Uterus (tissue), 4 donors: Measurements from ENCODE around the gene INPP4A. TPM values are rescaled to one million over a fixed set of nuclear protein-coding genes. Genes with fewer than 3 reads are reported as not detected.
A peak's percentile ranks its signal among the peaks of the same experiment; 100 is the strongest.
"Not testable (repeated sequence)": the region's sequence is repeated elsewhere in the genome, so short reads cannot be mapped to it uniquely, and the experiment has no call there.

ENCODE experiments used
- DNase-seq, 2 donors: peaks; one replicate each; pipeline ENCODE4 v3.0.0-alpha.2; 2019 to 2020
- H3K27ac ChIP-seq, 2 donors: fragments of 200-600 bp; sonication (generic); 1 replicate in 1 of 2; 2 replicates in 1 of 2; pipeline ENCODE4 v1.5.1; 2016 to 2018
- H3K27me3 ChIP-seq, 2 donors: fragments of 200-600 bp; sonication (generic); one replicate each; pipeline ENCODE4 v1.5.1; 2018 to 2019; ENCODE audit warnings: control low read depth in 1 of 2
- H3K36me3 ChIP-seq, 2 donors: fragments of 200-600 bp; sonication (generic); one replicate each; pipeline ENCODE4 v1.5.1; 2019; ENCODE audit warnings: control low read depth in 1 of 2
- H3K4me1 ChIP-seq, 2 donors: fragments of 200-600 bp; sonication (generic); one replicate each; pipeline ENCODE4 v1.5.1; 2018 to 2019; ENCODE audit warnings: control low read depth in 1 of 2
- H3K4me3 ChIP-seq, 2 donors: fragments of 200-600 bp; sonication (generic); 1 replicate in 1 of 2; 2 replicates in 1 of 2; pipeline ENCODE4 v1.5.1; 2018 to 2019; ENCODE audit warnings: mild to moderate bottlenecking in 1 of 2
- H3K9me3 ChIP-seq, 2 donors: fragments of 200-600 bp; sonication (generic); one replicate each; pipeline ENCODE4 v1.5.1; 2019; ENCODE audit warnings: control low read depth in 1 of 2
- POLR2A ChIP-seq, 2 donors: fragments of 450-650 bp; IDR thresholded peaks; one replicate each; pipeline ENCODE4 v1.6.1; 2016; ENCODE audit warnings: antibody characterized with exemption in 2 of 2, mild to moderate bottlenecking in 1 of 2, moderate library complexity in 1 of 2
- intact Hi-C: fragments of 100-400 bp; cut with DNase I; formaldehyde crosslinking; loops from one replicate; pipeline ENCODE4 v1.15.1; 2023; ENCODE audit warnings: low total_unique reads
- total RNA-seq, 4 donors: library from RNA; depleted of rRNA in 3 of 4; stranded (reverse); fragments of >200 nt in 3 of 4; gene quantifications; one replicate each; pipeline versions ENCODE4 v1.1.0 to v1.2.4, GENCODE V29; 2014 to 2023
- TF ChIP-seq, protein P1 (sequence below), 4 experiments: fragments of 200-600 bp in 2 of 4; fragments of 450-650 bp in 2 of 4; sonication (generic) in 2 of 4; IDR thresholded peaks; one replicate each; pipeline ENCODE4 v1.5.1; 2016 to 2019; ENCODE audit warnings: antibody characterized with exemption in 4 of 4, mild to moderate bottlenecking in 2 of 4, moderate library complexity in 1 of 4
- donor health status: DM: yes; HTN: yes; CAD: no.

INPP4A gene
- total RNA-seq, 4 donors from 2014 or later: 8.7 to 40.2 (median 35.2) TPM

DNA sequence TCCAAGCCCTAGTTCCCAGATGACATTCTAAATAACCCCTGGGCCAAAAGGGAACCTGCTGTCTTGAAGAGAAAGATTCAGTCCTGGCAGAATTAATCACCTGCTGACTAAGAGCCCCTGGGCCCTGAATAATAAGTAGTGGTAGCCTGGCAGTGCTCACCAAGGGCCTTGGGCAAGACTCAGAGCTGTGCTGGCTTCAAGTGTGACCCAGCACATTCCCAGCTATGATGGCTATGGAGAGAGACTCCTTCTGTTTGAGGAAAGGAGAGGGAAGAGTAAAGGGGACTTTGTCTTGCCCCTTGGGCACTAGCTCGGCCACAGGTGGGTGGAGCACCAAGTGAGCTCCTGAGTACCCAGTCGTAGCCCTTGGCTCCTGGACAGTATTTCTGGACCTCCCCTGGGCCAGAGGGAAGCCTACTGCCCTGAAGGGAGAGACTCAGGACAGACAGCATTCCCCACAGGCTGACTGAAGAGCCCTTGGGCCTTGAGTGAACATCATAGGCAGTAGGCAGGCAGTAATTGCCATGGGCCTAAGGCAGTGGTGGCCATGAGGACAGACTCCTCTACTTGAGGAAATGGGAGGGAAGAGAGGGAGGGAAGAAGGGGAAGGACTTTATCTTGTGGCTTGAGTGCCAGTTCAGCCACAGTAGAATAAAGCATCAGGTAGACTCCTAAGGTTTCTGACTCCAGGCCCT lies 40.0 kb upstream of the INPP4A start:
- intact Hi-C loops: no loop called here
- H3K4me3 ChIP-seq: no peak overlapping the region
- H3K27me3 ChIP-seq: no peaks in the 10 kb centered on the region
- H3K36me3 ChIP-seq: no peaks in the 10 kb centered on the region
- no peaks in the 10 kb centered on the region for H3K4me1 ChIP-seq
- H3K27ac ChIP-seq: no peak overlapping the region
- no peaks in the 10 kb centered on the region for H3K9me3 ChIP-seq
- DNase-seq: no peak
- TF ChIP-seq, protein P1, sequence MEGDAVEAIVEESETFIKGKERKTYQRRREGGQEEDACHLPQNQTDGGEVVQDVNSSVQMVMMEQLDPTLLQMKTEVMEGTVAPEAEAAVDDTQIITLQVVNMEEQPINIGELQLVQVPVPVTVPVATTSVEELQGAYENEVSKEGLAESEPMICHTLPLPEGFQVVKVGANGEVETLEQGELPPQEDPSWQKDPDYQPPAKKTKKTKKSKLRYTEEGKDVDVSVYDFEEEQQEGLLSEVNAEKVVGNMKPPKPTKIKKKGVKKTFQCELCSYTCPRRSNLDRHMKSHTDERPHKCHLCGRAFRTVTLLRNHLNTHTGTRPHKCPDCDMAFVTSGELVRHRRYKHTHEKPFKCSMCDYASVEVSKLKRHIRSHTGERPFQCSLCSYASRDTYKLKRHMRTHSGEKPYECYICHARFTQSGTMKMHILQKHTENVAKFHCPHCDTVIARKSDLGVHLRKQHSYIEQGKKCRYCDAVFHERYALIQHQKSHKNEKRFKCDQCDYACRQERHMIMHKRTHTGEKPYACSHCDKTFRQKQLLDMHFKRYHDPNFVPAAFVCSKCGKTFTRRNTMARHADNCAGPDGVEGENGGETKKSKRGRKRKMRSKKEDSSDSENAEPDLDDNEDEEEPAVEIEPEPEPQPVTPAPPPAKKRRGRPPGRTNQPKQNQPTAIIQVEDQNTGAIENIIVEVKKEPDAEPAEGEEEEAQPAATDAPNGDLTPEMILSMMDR (IDR thresholded peaks at IDR 0.05): no peak
- no peak for TF ChIP-seq POLR2A (IDR thresholded peaks at IDR 0.05)

DNA sequence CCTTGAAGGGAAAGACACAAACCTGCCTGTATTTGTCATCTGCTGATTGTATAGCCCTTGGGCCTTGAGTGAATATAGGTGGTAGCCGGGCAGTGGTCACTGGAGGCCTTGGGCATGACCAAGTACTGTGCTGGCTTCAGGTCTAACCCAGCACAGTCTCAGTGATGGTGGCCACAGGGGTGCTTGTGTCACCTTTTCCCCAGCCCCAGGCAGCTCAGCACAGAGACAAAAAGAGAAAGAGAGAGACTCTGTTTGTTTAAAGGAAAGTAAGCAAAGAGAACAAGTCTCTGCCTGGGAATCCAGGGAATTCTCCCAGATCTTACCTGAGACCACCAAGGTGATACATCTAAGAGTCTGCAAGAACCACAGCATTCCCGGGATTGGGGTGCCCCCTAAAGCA lies 39.4 kb upstream of the INPP4A start:
- no peak for TF ChIP-seq POLR2A (IDR thresholded peaks at IDR 0.05)
- H3K4me3 ChIP-seq: no peak overlapping the region
- no peak for DNase-seq
- no peaks in the 10 kb centered on the region for H3K36me3 ChIP-seq
- H3K27me3 ChIP-seq: no peaks in the 10 kb centered on the region
- intact Hi-C loops: no loop called here
- no peaks in the 10 kb centered on the region for H3K4me1 ChIP-seq
- H3K9me3 ChIP-seq: no peaks in the 10 kb centered on the region
- no peak overlapping the region for H3K27ac ChIP-seq

- Histone ChIP-seq H3K4me1 (no peaks in the 10 kb centered on the region), H3K27me3 (no peaks in the 10 kb centered on the region), H3K36me3 (no peaks in the 10 kb centered on the region), H3K27ac (no peak overlapping the region), H3K4me3 (no peak overlapping the region), H3K9me3 (no peaks in the 10 kb centered on the region)
- TF ChIP-seq POLR2A (IDR thresholded peaks at IDR 0.05): no peak
- TF ChIP-seq, protein P1 (IDR thresholded peaks at IDR 0.05): no peak
- intact Hi-C loops: no loop called here
- no peak for DNase-seq
Observed at GRCh38 chr2:98408155-98408554, 36.5 kb upstream of the INPP4A start.

DNA sequence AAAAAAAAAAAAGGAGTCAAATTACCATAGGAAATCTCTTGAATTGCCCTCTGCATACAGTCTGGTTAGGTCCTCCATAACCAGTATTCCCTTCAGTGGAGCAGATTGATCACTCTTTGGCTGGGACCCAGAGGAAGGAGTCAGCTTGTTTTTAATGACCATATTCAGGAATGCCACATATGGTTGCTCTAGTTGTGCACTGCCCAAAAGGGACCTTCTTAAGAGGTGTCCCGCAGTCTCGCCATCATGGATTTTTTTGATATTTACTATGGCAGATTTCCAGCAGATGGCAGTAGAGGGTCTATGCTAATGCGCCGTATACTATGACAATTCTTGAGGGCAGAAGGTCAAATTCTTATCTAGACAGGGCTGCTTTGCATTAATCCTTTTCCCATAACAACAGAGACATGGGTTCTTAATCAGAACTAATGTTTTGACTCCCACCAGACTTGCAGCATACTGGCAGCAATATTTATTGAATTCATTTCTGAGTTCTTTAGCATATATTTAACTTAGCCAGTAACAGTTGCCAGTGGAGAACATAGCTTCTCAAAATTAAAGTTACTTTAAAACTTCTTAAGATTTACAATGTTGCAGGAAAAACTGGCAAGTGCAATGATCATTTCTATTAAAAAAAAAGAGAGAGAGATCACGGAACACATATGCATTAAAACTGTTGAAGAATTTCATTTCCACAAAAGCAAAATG lies 31.8 kb upstream of the INPP4A start:
- Histone ChIP-seq H3K4me1 (no peaks in the 10 kb centered on the region), H3K36me3 (no peaks in the 10 kb centered on the region), H3K4me3 (no peak overlapping the region), H3K9me3 (no peaks in the 10 kb centered on the region), H3K27me3 (no peaks in the 10 kb centered on the region), H3K27ac (no peak overlapping the region)
- DNase-seq: no peak
- TF ChIP-seq, protein P1 (IDR thresholded peaks at IDR 0.05): peak; percentile 33 to 64 (median 39)
- TF ChIP-seq POLR2A (IDR thresholded peaks at IDR 0.05): no peak
- intact Hi-C loops: no loop called here

- H3K27me3 ChIP-seq, H3K9me3 ChIP-seq, H3K4me3 ChIP-seq, DNase-seq, H3K4me1 ChIP-seq, intact Hi-C loops, H3K27ac ChIP-seq, H3K36me3 ChIP-seq: not testable (repeated sequence)
Observed at GRCh38 chr2:98414246-98414645, 30.4 kb upstream of the INPP4A start.

DNA sequence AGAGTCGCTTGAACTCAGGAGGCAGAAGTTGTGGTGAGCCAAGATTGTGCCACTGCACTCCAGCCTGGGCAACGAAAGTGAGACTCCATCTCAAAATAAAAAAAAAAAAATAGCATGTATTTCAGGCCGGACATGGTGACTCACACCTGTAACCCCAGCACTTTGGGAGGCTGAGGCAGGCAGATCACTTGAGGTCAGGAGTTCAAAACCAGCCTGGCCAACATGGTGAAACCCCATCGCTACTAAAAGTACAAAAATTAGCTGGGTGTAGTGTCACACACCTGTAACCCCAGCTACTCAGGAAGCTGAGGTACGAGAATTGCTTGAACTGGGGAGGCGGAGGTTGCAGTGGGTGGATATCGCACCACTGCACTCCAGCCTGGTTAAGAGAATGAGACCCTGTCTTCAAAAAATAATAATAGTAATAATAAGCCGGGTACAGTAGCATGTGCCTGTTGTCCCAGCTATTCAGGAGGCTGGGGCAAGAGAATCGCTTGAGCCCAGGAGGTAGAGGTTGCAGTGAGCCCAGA lies 28.9 kb upstream of the INPP4A start:
- H3K27ac ChIP-seq, H3K4me1 ChIP-seq, DNase-seq, H3K9me3 ChIP-seq, H3K36me3 ChIP-seq, intact Hi-C loops, H3K4me3 ChIP-seq, H3K27me3 ChIP-seq: not testable (repeated sequence)
